Natural killer cell (primary cell): ENCODE results near the gene RPS5. TPM values are rescaled to one million over a fixed set of nuclear protein-coding genes. Genes with fewer than 3 reads are reported as not detected.
"Not testable (repeated sequence)": the region's sequence is repeated elsewhere in the genome, so short reads cannot be mapped to it uniquely, and the experiment has no call there.

Source experiments
- ATAC-seq, 3 donors: fragments of 150-1000 bp in 2 of 3; fragments of 200-7000 bp in 1 of 3; cut with Tn5 transposase; 1 replicate in 1 of 3; 2 replicates in 2 of 3; pipeline ENCODE4 v1.10.0; 2021; ENCODE audit warnings: mild to moderate bottlenecking in 2 of 3, moderate library complexity in 2 of 3
- DNase-seq, 2 donors: peaks; one replicate each; pipeline versions ENCODE4 v3.0.0 to v3.0.0-alpha.2; 2013 to 2021; ENCODE audit warnings: mixed read lengths in 1 of 2
- H3K27ac ChIP-seq: one replicate; pipeline ENCODE4 v1.5.1; 2013; ENCODE audit warnings: mild to moderate bottlenecking, low read length
- H3K27me3 ChIP-seq: one replicate; pipeline ENCODE4 v1.6.1; 2013; ENCODE audit warnings: low read length; ENCODE audit not compliant: control insufficient read depth, insufficient read depth
- H3K36me3 ChIP-seq: one replicate; pipeline ENCODE4 v1.6.1; 2013; ENCODE audit warnings: low read length; ENCODE audit not compliant: control insufficient read depth, insufficient read depth
- H3K4me1 ChIP-seq: one replicate; pipeline ENCODE4 v1.6.1; 2013; ENCODE audit warnings: low read length; ENCODE audit not compliant: control insufficient read depth, insufficient read depth
- H3K4me3 ChIP-seq: one replicate; pipeline ENCODE4 v1.5.1; 2013; ENCODE audit warnings: low read length
- H3K9me3 ChIP-seq: one replicate; pipeline ENCODE4 v1.6.1; 2013; ENCODE audit warnings: low read length; ENCODE audit not compliant: control insufficient read depth, insufficient read depth
- H3K27ac Mint-ChIP-seq, 2 donors: one replicate each; pipeline ENCODE4 v1.8.0; 2022; ENCODE audit warnings: mild to moderate bottlenecking in 2 of 2, mixed read lengths in 2 of 2, moderate library complexity in 1 of 2
- H3K27me3 Mint-ChIP-seq, 2 donors: one replicate each; pipeline ENCODE4 v1.8.0; 2022; ENCODE audit warnings: low read depth in 2 of 2, mixed read lengths in 2 of 2
- H3K36me3 Mint-ChIP-seq: one replicate; pipeline ENCODE4 v1.8.0; 2022; ENCODE audit warnings: mixed read lengths
- H3K4me1 Mint-ChIP-seq, 2 donors: one replicate each; pipeline ENCODE4 v1.8.0; 2022; ENCODE audit warnings: mixed read lengths in 2 of 2
- H3K4me3 Mint-ChIP-seq: one replicate; pipeline ENCODE4 v1.8.0; 2022; ENCODE audit warnings: mild to moderate bottlenecking, moderate library complexity, mixed read lengths
- H3K9me3 Mint-ChIP-seq, 2 donors: one replicate each; pipeline ENCODE4 v1.8.0; 2022; ENCODE audit warnings: mixed read lengths in 2 of 2
- WGBS: methylation state at CpG from one replicate; pipeline ENCODE4 v1.1.7; 2013; ENCODE audit warnings: missing lambda C conversion rate; ENCODE audit not compliant: insufficient coverage; 5-methylcytosine and 5-hydroxymethylcytosine counted together
- intact Hi-C: fragments of 100-400 bp; cut with micrococcal nuclease; formaldehyde crosslinking; loops from one replicate; pipeline ENCODE4 v1.14.2; 2022
- total RNA-seq, 4 donors: library from RNA; stranded (reverse); fragments of 120-200 nt in 1 of 4; gene quantifications; one replicate each; pipeline versions ENCODE4 v1.2.3 to v1.2.4, GENCODE V29; 2013 to 2022
- TF ChIP-seq, protein P1 (sequence below): fragments of 200-600 bp; IDR thresholded peaks from one replicate; pipeline ENCODE4 v1.8.0; 2022; ENCODE audit warnings: antibody characterized with exemption

The RPS5 gene
- total RNA-seq, 3 donors from 2014 or later (not counting 1 experiment from before 2014, with no cell fraction given): 406 to 580 (median 525) TPM

DNA sequence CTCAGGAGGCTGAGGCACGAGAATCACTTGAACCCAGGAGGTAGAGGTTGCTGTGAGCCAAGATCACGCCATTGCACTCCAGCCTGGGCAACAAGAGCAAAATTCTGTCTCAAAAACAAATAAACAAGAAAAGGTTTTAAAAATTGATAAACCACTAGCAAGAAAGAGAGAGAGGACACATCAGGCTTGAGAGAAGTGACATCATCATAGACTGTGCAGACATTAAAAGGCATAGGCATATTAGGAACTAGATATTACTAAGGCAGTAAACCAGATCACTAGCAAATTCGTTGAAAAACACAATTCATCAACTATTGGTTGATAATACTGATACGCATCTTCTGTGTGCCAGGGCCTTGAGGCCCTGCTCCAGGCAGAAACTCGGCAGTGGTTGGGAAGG lies 41.5 kb upstream of the RPS5 start:
- H3K4me3 ChIP-seq: no peak overlapping the region
- WGBS: 87% methylated on average over 4 of the region's 5 CpGs
- H3K27me3 ChIP-seq: no peaks in the 10 kb centered on the region
- Mint-ChIP-seq H3K36me3 (no peaks in the 10 kb centered on the region), H3K27ac (peak overlapping the region in 1 of 2 donors; percentile 39), H3K9me3 (no peaks in the 10 kb centered on the region), H3K4me3 (peak overlapping the region; percentile 79), H3K27me3 (peaks cover 0 to 24% of the 10 kb centered on the region in 2 donors), H3K4me1 (peaks cover 6 to 20% of the 10 kb centered on the region in 2 donors)
- H3K9me3 ChIP-seq: no peaks in the 10 kb centered on the region
- DNase-seq (no peak), ATAC-seq (no peak)
- no peaks in the 10 kb centered on the region for H3K36me3 ChIP-seq
- H3K4me1 ChIP-seq: peaks cover 23% of the 10 kb centered on the region
- H3K27ac ChIP-seq: no peak overlapping the region
- TF ChIP-seq, protein P1, sequence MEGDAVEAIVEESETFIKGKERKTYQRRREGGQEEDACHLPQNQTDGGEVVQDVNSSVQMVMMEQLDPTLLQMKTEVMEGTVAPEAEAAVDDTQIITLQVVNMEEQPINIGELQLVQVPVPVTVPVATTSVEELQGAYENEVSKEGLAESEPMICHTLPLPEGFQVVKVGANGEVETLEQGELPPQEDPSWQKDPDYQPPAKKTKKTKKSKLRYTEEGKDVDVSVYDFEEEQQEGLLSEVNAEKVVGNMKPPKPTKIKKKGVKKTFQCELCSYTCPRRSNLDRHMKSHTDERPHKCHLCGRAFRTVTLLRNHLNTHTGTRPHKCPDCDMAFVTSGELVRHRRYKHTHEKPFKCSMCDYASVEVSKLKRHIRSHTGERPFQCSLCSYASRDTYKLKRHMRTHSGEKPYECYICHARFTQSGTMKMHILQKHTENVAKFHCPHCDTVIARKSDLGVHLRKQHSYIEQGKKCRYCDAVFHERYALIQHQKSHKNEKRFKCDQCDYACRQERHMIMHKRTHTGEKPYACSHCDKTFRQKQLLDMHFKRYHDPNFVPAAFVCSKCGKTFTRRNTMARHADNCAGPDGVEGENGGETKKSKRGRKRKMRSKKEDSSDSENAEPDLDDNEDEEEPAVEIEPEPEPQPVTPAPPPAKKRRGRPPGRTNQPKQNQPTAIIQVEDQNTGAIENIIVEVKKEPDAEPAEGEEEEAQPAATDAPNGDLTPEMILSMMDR: no peak
- intact Hi-C loops: no loop called here

DNA sequence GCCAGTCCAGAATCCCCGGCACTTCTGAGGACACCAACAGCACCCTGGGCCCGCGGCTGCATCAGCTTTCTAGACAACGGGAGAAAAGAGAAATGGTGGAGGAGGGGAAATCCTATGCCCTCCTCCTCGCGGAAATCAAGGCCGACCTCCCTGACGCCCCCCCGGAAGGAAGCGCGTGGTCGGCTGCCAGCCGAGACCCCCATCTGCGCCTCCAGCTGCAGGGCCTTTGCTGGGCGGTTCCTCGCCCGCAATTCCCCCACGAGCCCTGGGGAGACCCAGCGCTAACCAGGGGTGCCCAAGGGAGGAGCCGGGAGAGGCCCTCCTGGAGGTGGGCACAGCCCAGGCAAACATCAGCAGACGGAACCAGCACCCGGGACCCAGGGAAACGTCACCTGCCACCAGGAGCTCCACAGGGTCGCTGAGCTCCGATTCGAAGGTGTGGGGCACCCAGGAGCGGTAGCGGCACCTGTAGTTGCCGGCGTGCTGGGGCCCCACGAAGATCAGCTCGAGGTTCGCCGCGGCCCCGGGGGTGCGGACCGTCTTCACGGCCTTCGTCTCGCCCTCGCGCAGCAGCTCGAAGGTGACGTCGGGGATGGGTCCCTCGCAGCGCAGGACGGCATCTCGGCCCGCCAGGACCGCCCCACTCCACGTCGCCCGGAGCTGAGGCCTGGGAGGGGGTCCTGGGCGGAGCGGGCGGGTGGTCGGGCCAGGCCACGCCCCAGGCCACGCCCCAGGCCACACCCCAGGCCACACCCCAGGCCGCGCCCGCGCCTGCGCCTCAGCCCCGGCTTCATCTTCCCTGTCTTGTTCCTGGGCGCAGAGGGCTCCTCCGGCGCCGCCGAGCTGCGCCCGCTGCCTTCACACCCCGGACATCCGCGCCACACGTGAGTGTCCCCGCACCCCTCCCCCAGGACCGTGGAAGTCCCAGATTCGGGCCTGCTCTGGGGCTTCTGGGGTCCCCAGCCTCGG lies 39.8 kb upstream of the RPS5 start:
- WGBS: 2% methylated on average over 82 of the region's 82 CpGs
- TF ChIP-seq, protein P1: no peak
- Mint-ChIP-seq H3K27me3 (peaks cover 0 to 24% of the 10 kb centered on the region in 2 donors), H3K36me3 (no peaks in the 10 kb centered on the region), H3K4me1 (peaks cover 6 to 15% of the 10 kb centered on the region in 2 donors), H3K27ac (peak overlapping the region; percentile 14 to 80), H3K9me3 (no peaks in the 10 kb centered on the region), H3K4me3 (peak overlapping the region; percentile 90)
- Histone ChIP-seq H3K4me1 (peaks cover 23% of the 10 kb centered on the region), H3K36me3 (no peaks in the 10 kb centered on the region), H3K4me3 (peak overlapping the region; percentile 62), H3K27me3 (no peaks in the 10 kb centered on the region), H3K9me3 (no peaks in the 10 kb centered on the region), H3K27ac (peak overlapping the region; percentile 65)
- ATAC-seq (peak; percentile 85 to 91 (median 86)), DNase-seq (peak; percentile 34 to 81)
- intact Hi-C loops: no loop called here

DNA sequence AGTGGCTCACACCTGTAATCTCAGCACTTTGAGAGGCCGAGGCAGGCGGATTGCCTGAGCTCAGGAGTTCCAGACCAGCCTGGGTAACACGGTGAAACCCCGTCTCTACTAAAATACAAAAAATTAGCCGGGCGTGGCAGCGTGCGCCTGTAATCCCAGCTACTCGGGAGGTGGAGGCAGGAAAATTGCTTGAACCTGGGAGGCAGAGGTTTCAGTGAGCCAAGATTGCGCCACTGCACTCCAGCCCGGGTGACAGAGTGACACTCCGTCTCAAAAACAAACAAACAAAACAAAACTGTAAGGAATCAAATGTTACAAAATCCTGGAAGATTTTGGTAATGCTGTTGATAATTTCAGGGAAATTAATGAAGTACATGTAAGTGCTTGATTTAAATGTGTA lies 39.0 kb upstream of the RPS5 start:
- H3K27me3 ChIP-seq, H3K36me3 Mint-ChIP-seq, H3K36me3 ChIP-seq, H3K9me3 ChIP-seq, H3K9me3 Mint-ChIP-seq, DNase-seq, intact Hi-C loops, ATAC-seq, H3K27ac ChIP-seq: not testable (repeated sequence)
- Mint-ChIP-seq H3K27me3 (peaks cover 0 to 27% of the 10 kb centered on the region in 2 donors), H3K4me3 (peak overlapping the region; percentile 90), H3K27ac (peak overlapping the region; percentile 14 to 80), H3K4me1 (peaks cover 6 to 15% of the 10 kb centered on the region in 2 donors)
- Histone ChIP-seq H3K4me1 (peaks cover 23% of the 10 kb centered on the region), H3K4me3 (peak overlapping the region; percentile 45)
- 29% methylated on average over 10 of the region's 12 CpGs for WGBS

DNA sequence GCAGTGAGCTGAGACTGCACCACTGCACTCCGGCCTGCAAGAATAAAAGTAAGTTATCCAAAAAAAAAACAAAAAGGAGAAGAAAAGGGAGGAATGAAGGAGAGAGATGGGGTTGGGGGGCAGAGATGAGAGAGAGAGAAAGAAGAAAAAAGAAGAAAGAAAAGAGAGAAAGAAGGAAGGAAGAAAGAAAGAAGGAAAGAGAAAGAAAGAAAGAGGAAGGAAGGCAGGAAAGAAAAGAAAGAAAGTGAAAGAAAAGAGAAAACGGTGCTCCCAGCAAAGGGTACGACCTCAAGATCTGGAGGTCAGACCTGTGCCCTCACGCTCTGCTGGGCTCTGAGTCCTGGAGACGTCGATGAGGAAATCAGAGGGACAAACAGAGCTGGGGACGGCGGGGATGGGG lies 37.5 kb upstream of the RPS5 start:
- Mint-ChIP-seq H3K4me1 (peaks cover 6 to 15% of the 10 kb centered on the region in 2 donors), H3K27me3 (peaks cover 0 to 29% of the 10 kb centered on the region in 2 donors), H3K9me3 (no peaks in the 10 kb centered on the region), H3K4me3 (no peak overlapping the region), H3K27ac (no peak overlapping the region), H3K36me3 (no peaks in the 10 kb centered on the region)
- no peaks in the 10 kb centered on the region for H3K9me3 ChIP-seq
- peaks cover 23% of the 10 kb centered on the region for H3K4me1 ChIP-seq
- no peaks in the 10 kb centered on the region for H3K27me3 ChIP-seq
- WGBS: 73% methylated on average over 8 of the region's 8 CpGs
- intact Hi-C loops: no loop called here
- TF ChIP-seq, protein P1: no peak
- H3K4me3 ChIP-seq: no peak overlapping the region
- no peaks in the 10 kb centered on the region for H3K36me3 ChIP-seq
- ATAC-seq (no peak), DNase-seq (no peak)
- no peak overlapping the region for H3K27ac ChIP-seq
